Panc1 (cell line): ENCODE data around the gene BIRC7. TPM values are rescaled to one million over a fixed set of nuclear protein-coding genes. Genes with fewer than 3 reads are reported as not detected.

Experiments used
- ATAC-seq: fragments of 200-7000 bp; cut with Tn5 transposase; 2 replicates; pipeline ENCODE4 v1.9.1; 2020; ENCODE audit warnings: mild to moderate bottlenecking, moderate library complexity
- BruUV-seq: library from RNA; stranded (reverse); fragments of 400-500 nt; replicated peaks from 2 replicates; lab custom pipeline; 2021; lab: Mats Ljungman, UMichigan
- CTCF ChIA-PET: fragments of 300-600 bp; sonication (Branson Sonifier 250); formaldehyde crosslinking; loops from one replicate; lab custom pipeline; 2022; ENCODE audit warnings: antibody characterized with exemption; lab: Charles Lee
- POLR2A ChIA-PET: fragments of 300-600 bp; sonication (Branson Sonifier 250); formaldehyde crosslinking; loops from one replicate; lab custom pipeline; 2022; ENCODE audit warnings: antibody characterized with exemption; lab: Charles Lee
- DNase-seq: peaks from one replicate; pipeline ENCODE4 v3.0.0-alpha.2; 2010; ENCODE audit warnings: low read depth, low spot score
- H3K27ac ChIP-seq: 2 replicates; pipeline ENCODE4 v1.5.1; 2011; ENCODE audit warnings: mild to moderate bottlenecking, low read length, inconsistent platforms
- H3K27me3 ChIP-seq: fragments of 200-500 bp; sonication (Bioruptor generic); 2 replicates; pipeline ENCODE4 v1.6.0; 2014; ENCODE audit warnings: low read length, inconsistent platforms; ENCODE audit not compliant: control insufficient read depth, insufficient read depth
- H3K36me3 ChIP-seq: fragments of 200-500 bp; sonication (Bioruptor generic); 2 replicates; pipeline ENCODE4 v1.5.1; 2014; ENCODE audit warnings: inconsistent platforms, mild to moderate bottlenecking, low read length, moderate library complexity; ENCODE audit not compliant: control insufficient read depth, insufficient read depth
- H3K4me1 ChIP-seq: 2 replicates; pipeline ENCODE4 v1.5.1; 2011; ENCODE audit warnings: inconsistent platforms, mild to moderate bottlenecking, low read length, moderate library complexity; ENCODE audit not compliant: control insufficient read depth, insufficient read depth
- H3K4me3 ChIP-seq, 2 experiments: 2 replicates each; pipeline ENCODE4 v1.5.1; 2011 to 2012; ENCODE audit warnings: low read depth in 2 of 2, low read length in 2 of 2, mild to moderate bottlenecking in 2 of 2, inconsistent platforms in 1 of 2, moderate library complexity in 1 of 2
- H3K9me3 ChIP-seq: fragments of 200-500 bp; sonication (Bioruptor generic); 2 replicates; pipeline ENCODE4 v1.5.1; 2014; ENCODE audit warnings: low read depth, mild to moderate bottlenecking, inconsistent platforms, low read length, moderate library complexity; ENCODE audit not compliant: control insufficient read depth, insufficient read depth
- POLR2AphosphoS5 ChIP-seq: IDR thresholded peaks from 2 replicates; pipeline ENCODE4 v1.6.1; 2012; ENCODE audit warnings: mild to moderate bottlenecking, low read depth, low read length, moderate library complexity
- SIN3A ChIP-seq: IDR thresholded peaks from 2 replicates; pipeline ENCODE4 v1.6.1; 2012; ENCODE audit warnings: low read depth, mild to moderate bottlenecking, low read length, moderate library complexity, borderline replicate concordance; ENCODE audit not compliant: insufficient read depth
- TCF7L2 ChIP-seq: IDR thresholded peaks from 2 replicates; pipeline ENCODE4 v1.6.1; 2011; ENCODE audit warnings: mild to moderate bottlenecking, low read depth, low read length, inconsistent platforms
- in situ Hi-C: cut with HindIII; loops from 2 replicates; pipeline ENCODE4 v1.10.0; 2016; ENCODE audit warnings: low sequenced_read_pairs, low pct_unique_long_range_greater_than_20kb
- intact Hi-C: fragments of 100-400 bp; cut with micrococcal nuclease; formaldehyde crosslinking; loops from one replicate; pipeline ENCODE4 v1.10.0; 2022; ENCODE audit not compliant: unreplicated experiment
- total RNA-seq: library from RNA; stranded (reverse); gene quantifications from one replicate; pipeline ENCODE4 v1.2.1, GENCODE V29; 2021; ENCODE audit not compliant: unreplicated experiment
- TF ChIP-seq, protein P1 (sequence below): fragments of 450-650 bp; IDR thresholded peaks from 2 replicates; pipeline ENCODE4 v1.5.1; 2017; ENCODE audit warnings: mild to moderate bottlenecking
- TF ChIP-seq, protein P2 (sequence below), 2 experiments: IDR thresholded peaks; 2 replicates each; pipeline ENCODE4 v1.6.1; 2011 to 2012; ENCODE audit warnings: low read depth in 2 of 2, control low read depth in 1 of 2, low read length in 1 of 2, mild to moderate bottlenecking in 1 of 2, moderate library complexity in 1 of 2; ENCODE audit not compliant: insufficient read depth in 1 of 2

The BIRC7 gene
- total RNA-seq, 1 experiment from 2014 or later = 9.0 TPM

DNA sequence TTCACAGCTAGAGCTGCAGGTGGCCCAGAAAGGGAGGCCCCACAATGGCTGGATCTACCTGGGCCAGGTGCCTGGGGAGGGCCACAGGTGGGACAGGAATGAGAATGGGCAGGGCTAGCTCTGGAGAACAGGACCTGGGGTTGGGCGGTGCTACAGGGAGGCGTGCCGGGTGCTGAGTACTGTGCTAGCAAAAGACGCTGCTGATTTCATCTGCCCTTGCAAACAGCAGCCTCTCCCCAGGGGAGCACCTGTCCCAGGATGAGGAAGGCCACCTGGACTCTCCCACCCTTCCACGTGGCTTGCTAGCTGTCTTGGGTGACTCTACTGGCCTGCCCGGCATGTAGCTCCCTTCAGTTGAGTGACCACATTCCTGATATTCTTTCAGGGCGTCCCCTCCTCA is 13.2 kb upstream of the BIRC7 start:
- no peak for DNase-seq
- Histone ChIP-seq H3K36me3 (no peaks in the 10 kb centered on the region), H3K27me3 (no peaks in the 10 kb centered on the region), H3K4me1 (peaks cover 24% of the 10 kb centered on the region), H3K27ac (no peak overlapping the region), H3K4me3 (no peak overlapping the region), H3K9me3 (no peaks in the 10 kb centered on the region)
- POLR2A ChIA-PET = interaction anchor here (0.7 kb wide), 1 partner anchor 36 kb away, joined by 3 read pairs; no protein-coding TSS in a partner anchor
- no peak for ATAC-seq
- CTCF ChIA-PET = interaction anchor here (2.5 to 4.1 kb wide), 5 partner anchors 11 to 159 kb away, joined by 13 to 52 read pairs (median 25); partner anchors contain the start of gene BIRC7
- BruUV-seq = no TSS peak
- in situ Hi-C loops = loop anchor here (5.0 kb wide), 1 partner anchor 55 kb away; no protein-coding TSS in a partner anchor
- TF ChIP-seq POLR2AphosphoS5 (no peak), TCF7L2 (no peak), SIN3A (no peak)
- TF ChIP-seq, protein P1, sequence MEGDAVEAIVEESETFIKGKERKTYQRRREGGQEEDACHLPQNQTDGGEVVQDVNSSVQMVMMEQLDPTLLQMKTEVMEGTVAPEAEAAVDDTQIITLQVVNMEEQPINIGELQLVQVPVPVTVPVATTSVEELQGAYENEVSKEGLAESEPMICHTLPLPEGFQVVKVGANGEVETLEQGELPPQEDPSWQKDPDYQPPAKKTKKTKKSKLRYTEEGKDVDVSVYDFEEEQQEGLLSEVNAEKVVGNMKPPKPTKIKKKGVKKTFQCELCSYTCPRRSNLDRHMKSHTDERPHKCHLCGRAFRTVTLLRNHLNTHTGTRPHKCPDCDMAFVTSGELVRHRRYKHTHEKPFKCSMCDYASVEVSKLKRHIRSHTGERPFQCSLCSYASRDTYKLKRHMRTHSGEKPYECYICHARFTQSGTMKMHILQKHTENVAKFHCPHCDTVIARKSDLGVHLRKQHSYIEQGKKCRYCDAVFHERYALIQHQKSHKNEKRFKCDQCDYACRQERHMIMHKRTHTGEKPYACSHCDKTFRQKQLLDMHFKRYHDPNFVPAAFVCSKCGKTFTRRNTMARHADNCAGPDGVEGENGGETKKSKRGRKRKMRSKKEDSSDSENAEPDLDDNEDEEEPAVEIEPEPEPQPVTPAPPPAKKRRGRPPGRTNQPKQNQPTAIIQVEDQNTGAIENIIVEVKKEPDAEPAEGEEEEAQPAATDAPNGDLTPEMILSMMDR = no peak
- TF ChIP-seq, protein P2, sequence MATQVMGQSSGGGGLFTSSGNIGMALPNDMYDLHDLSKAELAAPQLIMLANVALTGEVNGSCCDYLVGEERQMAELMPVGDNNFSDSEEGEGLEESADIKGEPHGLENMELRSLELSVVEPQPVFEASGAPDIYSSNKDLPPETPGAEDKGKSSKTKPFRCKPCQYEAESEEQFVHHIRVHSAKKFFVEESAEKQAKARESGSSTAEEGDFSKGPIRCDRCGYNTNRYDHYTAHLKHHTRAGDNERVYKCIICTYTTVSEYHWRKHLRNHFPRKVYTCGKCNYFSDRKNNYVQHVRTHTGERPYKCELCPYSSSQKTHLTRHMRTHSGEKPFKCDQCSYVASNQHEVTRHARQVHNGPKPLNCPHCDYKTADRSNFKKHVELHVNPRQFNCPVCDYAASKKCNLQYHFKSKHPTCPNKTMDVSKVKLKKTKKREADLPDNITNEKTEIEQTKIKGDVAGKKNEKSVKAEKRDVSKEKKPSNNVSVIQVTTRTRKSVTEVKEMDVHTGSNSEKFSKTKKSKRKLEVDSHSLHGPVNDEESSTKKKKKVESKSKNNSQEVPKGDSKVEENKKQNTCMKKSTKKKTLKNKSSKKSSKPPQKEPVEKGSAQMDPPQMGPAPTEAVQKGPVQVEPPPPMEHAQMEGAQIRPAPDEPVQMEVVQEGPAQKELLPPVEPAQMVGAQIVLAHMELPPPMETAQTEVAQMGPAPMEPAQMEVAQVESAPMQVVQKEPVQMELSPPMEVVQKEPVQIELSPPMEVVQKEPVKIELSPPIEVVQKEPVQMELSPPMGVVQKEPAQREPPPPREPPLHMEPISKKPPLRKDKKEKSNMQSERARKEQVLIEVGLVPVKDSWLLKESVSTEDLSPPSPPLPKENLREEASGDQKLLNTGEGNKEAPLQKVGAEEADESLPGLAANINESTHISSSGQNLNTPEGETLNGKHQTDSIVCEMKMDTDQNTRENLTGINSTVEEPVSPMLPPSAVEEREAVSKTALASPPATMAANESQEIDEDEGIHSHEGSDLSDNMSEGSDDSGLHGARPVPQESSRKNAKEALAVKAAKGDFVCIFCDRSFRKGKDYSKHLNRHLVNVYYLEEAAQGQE (IDR thresholded peaks at IDR 0.05; ENCODE audit: insufficient read depth in 1 of 2, low read depth in 2 of 2, low read length in 1 of 2) = no peak
- intact Hi-C loops = loop anchor here (5.0 kb wide), 1 partner anchor 70 kb away; the partner anchor contains the start of gene COL20A1

DNA sequence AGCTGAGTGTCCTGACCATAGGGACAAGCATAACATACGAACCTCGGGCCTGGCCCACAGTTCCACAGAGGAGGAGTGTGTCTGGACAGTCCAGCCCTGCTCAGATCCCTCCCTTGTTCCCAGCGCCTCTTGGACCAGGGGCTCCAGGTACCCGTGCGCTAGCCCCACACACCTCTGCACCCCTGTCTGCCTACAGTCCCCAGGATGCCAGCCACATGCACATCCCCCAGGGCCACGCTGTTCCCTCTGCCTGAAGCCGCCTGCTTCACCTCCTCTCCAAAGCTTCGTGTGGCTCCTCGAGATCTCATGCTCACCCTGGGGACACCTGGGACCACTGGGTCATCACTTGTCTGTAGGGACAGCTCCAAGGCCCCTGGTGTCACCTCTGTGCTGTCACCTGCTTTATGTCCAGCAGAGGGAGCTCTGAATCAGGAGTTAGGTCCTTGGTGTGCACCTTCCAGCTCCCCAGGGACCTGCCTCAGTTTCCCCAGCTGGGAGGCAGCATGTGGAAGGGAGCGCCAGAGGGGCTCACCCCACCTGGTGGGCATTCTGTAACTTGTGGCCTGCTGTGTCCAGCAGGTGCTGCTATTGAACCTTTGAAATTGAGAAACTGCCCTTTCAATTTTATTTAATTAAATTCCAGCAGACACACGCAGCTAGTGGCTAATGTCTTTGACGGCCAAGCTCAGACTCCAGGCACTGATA is 12.4 kb upstream of the BIRC7 start:
- Histone ChIP-seq H3K9me3 (no peaks in the 10 kb centered on the region), H3K36me3 (no peaks in the 10 kb centered on the region), H3K4me1 (peaks cover 24% of the 10 kb centered on the region), H3K4me3 (no peak overlapping the region), H3K27me3 (no peaks in the 10 kb centered on the region), H3K27ac (peak overlapping the region; percentile 54)
- no peak for TF ChIP-seq SIN3A
- TF ChIP-seq, protein P1 = peak; percentile 94
- ChIA-PET CTCF (interaction anchor here (0.6 to 4.1 kb wide), 20 partner anchors 11 to 257 kb away, joined by 3 to 52 read pairs (median 5); partner anchors contain the start of genes ARFGAP1 and BIRC7), POLR2A (interaction anchor here (1.1 kb wide), 1 partner anchor 12 kb away, joined by 3 read pairs; no protein-coding TSS in a partner anchor)
- in situ Hi-C loops (loop anchor here (5.0 kb wide), 1 partner anchor 54 kb away; no protein-coding TSS in a partner anchor), intact Hi-C loops (loop anchor here (5.0 kb wide), 1 partner anchor 69 kb away; the partner anchor contains the start of gene COL20A1)
- ATAC-seq (peak; percentile 69), DNase-seq (no peak)
- no TSS peak for BruUV-seq
